Cardiac muscle cell (in vitro differentiated cells and primary cell): Measurements from ENCODE around the gene LDLR. TPM values are rescaled to one million over a fixed set of nuclear protein-coding genes. Genes with fewer than 3 reads are reported as not detected.
A peak's percentile ranks its signal among the peaks of the same experiment; 100 is the strongest.
"Not testable (repeated sequence)": the region's sequence is repeated elsewhere in the genome, so short reads cannot be mapped to it uniquely, and the experiment has no call there.

Source experiments
- DNase-seq, 2 donors: peaks; one replicate each; pipeline versions ENCODE4 v3.0.0 to v3.0.0-alpha.2; 2010 to 2017; ENCODE audit warnings: low read depth in 1 of 2, low spot score in 1 of 2
- H3K27ac ChIP-seq: fragments of 200-600 bp; sonication (generic); 2 replicates; pipeline ENCODE4 v1.5.1; 2016
- H3K27me3 ChIP-seq: fragments of 200-600 bp; sonication (generic); 2 replicates; pipeline ENCODE4 v1.6.0; 2016; ENCODE audit warnings: control low read depth
- H3K36me3 ChIP-seq: fragments of 200-600 bp; sonication (generic); 2 replicates; pipeline ENCODE4 v1.5.1; 2016; ENCODE audit warnings: control low read depth
- H3K4me1 ChIP-seq: fragments of 200-600 bp; sonication (generic); 2 replicates; pipeline ENCODE4 v1.8.1; 2017; ENCODE audit warnings: low read depth, mild to moderate bottlenecking, mixed run types
- H3K4me3 ChIP-seq: fragments of 200-600 bp; sonication (generic); 2 replicates; pipeline ENCODE4 v1.5.1; 2016; ENCODE audit warnings: mild to moderate bottlenecking
- H3K9me3 ChIP-seq: fragments of 200-600 bp; sonication (generic); 2 replicates; pipeline ENCODE4 v1.5.1; 2017; ENCODE audit warnings: low read depth, mild to moderate bottlenecking, control low read depth
- CTCF ChIP-seq: IDR thresholded peaks from 2 replicates; pipeline ENCODE4 v1.5.1; 2012; ENCODE audit warnings: low read depth, mild to moderate bottlenecking, low read length
- polyA plus RNA-seq: library from polyadenylated mRNA; unstranded; fragments of >200 nt; fragmentation: Nextera tagmentation; extraction: Ambion mirVana; gene quantifications from 2 replicates; pipeline ENCODE4 v1.2.1, GENCODE V29; 2016
- total RNA-seq: library from RNA; depleted of rRNA; stranded (reverse); fragments of >200 nt; gene quantifications from 2 replicates; pipeline ENCODE4 v1.2.3, GENCODE V29; 2016

Gene LDLR
- total and polyA plus RNA-seq, 2 experiments from 2014 or later, result 98.6 to 107 TPM

GRCh38 chr19:11094520-11094894 lies 5.2 kb downstream of the LDLR start:
- TF ChIP-seq CTCF, result no peak
- DNase-seq, result no peak
- Histone ChIP-seq H3K4me3 (no peak overlapping the region), H3K4me1 (peaks cover 14% of the 10 kb centered on the region), H3K9me3 (no peaks in the 10 kb centered on the region), H3K36me3 (peaks cover 24% of the 10 kb centered on the region), H3K27me3 (no peaks in the 10 kb centered on the region), H3K27ac (peak overlapping the region; percentile 13)

- peak overlapping the region; percentile 68 for H3K27ac ChIP-seq
- TF ChIP-seq CTCF, result no peak
- DNase-seq, result peak in 1 of 2 donors; percentile 85
- H3K4me1 ChIP-seq, result peaks cover 12% of the 10 kb centered on the region
- peaks cover 36% of the 10 kb centered on the region for H3K36me3 ChIP-seq
- no peaks in the 10 kb centered on the region for H3K27me3 ChIP-seq
- H3K4me3 ChIP-seq, result no peak overlapping the region
- H3K9me3 ChIP-seq, result no peaks in the 10 kb centered on the region
Measured at GRCh38 chr19:11096210-11096841, 7.1 kb downstream of the LDLR start.

- H3K36me3 ChIP-seq, result peaks cover 42% of the 10 kb centered on the region
- not testable (repeated sequence) for H3K27ac ChIP-seq, H3K9me3 ChIP-seq, H3K4me1 ChIP-seq, H3K4me3 ChIP-seq, H3K27me3 ChIP-seq, DNase-seq
Measured at GRCh38 chr19:11097367-11097766, 8.1 kb downstream of the LDLR start.

GRCh38 chr19:11098327-11098726 lies 9.1 kb downstream of the LDLR start:
- no peak for DNase-seq
- peaks cover 52% of the 10 kb centered on the region for H3K36me3 ChIP-seq

GRCh38 chr19:11098861-11099260 lies 9.6 kb downstream of the LDLR start:
- H3K36me3 ChIP-seq, result peaks cover 56% of the 10 kb centered on the region
- DNase-seq, result no peak
- no peak overlapping the region for H3K27ac ChIP-seq
- H3K4me1 ChIP-seq, result no peaks in the 10 kb centered on the region
- TF ChIP-seq CTCF, result no peak
- H3K9me3 ChIP-seq, result no peaks in the 10 kb centered on the region
- no peak overlapping the region for H3K4me3 ChIP-seq
- H3K27me3 ChIP-seq, result no peaks in the 10 kb centered on the region

More at GRCh38 chr19:11098327-11098726, 9.1 kb downstream of the LDLR start:
- TF ChIP-seq CTCF, result no peak
- Histone ChIP-seq H3K27ac (no peak overlapping the region), H3K9me3 (no peaks in the 10 kb centered on the region), H3K4me3 (no peak overlapping the region), H3K27me3 (no peaks in the 10 kb centered on the region), H3K4me1 (no peaks in the 10 kb centered on the region)

GRCh38 chr19:11100049-11100448 lies 10.8 kb downstream of the LDLR start:
- no peaks in the 10 kb centered on the region for H3K27me3 ChIP-seq
- no peak for DNase-seq
- H3K4me3 ChIP-seq, result no peak overlapping the region
- no peaks in the 10 kb centered on the region for H3K9me3 ChIP-seq
- H3K4me1 ChIP-seq, result no peaks in the 10 kb centered on the region
- peak overlapping the region; percentile 3 for H3K27ac ChIP-seq
- no peak for TF ChIP-seq CTCF
- H3K36me3 ChIP-seq, result peaks cover 58% of the 10 kb centered on the region
